Kidney tubule cell (primary cell): ENCODE measurements around the gene DBN1.
"Not testable (repeated sequence)": the region's sequence is repeated elsewhere in the genome, so short reads cannot be mapped to it uniquely, and the experiment has no call there.

ENCODE experiments used
- DNase-seq: peaks from one replicate; pipeline ENCODE4 v3.0.0-alpha.2; 2018; ENCODE audit warnings: low spot score

Gene DBN1

GRCh38 chr5:177490992-177491391 lies 17.6 kb upstream of the DBN1 start:
- no peak for DNase-seq

- no peak for DNase-seq
These were observed 17.0 kb upstream of the DBN1 start for GRCh38 chr5:177490311-177490991.

GRCh38 chr5:177489119-177489716 lies 15.8 kb upstream of the DBN1 start:
- no peak for DNase-seq

- no peak for DNase-seq
These were observed 14.5 kb upstream of the DBN1 start for GRCh38 chr5:177487975-177488374.

- DNase-seq = no peak
These were observed 13.7 kb upstream of the DBN1 start for GRCh38 chr5:177487144-177487543.

- no peak for DNase-seq
These were observed 12.8 kb upstream of the DBN1 start for GRCh38 chr5:177486256-177486655.

- not testable (repeated sequence) for DNase-seq
These were observed 12.3 kb upstream of the DBN1 start for GRCh38 chr5:177485753-177486152.

- no peak for DNase-seq
These were observed 11.6 kb upstream of the DBN1 start for GRCh38 chr5:177484902-177485549.

GRCh38 chr5:177483994-177484901 lies 10.8 kb upstream of the DBN1 start:
- no peak for DNase-seq

GRCh38 chr5:177483042-177483441 lies 9.6 kb upstream of the DBN1 start:
- DNase-seq = no peak

- DNase-seq = no peak
These were observed 8.9 kb upstream of the DBN1 start for GRCh38 chr5:177482359-177482795.

GRCh38 chr5:177479774-177480173 lies 6.3 kb upstream of the DBN1 start:
- peak; percentile 60 for DNase-seq

- peak; percentile 67 for DNase-seq
These were observed 5.5 kb upstream of the DBN1 start for GRCh38 chr5:177478711-177479646.

GRCh38 chr5:177477701-177478477 lies 4.5 kb upstream of the DBN1 start:
- DNase-seq = no peak

GRCh38 chr5:177476531-177477233 lies 3.2 kb upstream of the DBN1 start:
- DNase-seq = no peak

GRCh38 chr5:177475563-177476427 lies 2.4 kb upstream of the DBN1 start:
- no peak for DNase-seq

- DNase-seq = no peak
These were observed 1.6 kb upstream of the DBN1 start for GRCh38 chr5:177474846-177475562.

- no peak for DNase-seq
These were observed 605 bp upstream of the DBN1 start for GRCh38 chr5:177474002-177474476.
